Measurements from ENCODE around the gene NHERF2. TPM values are rescaled to one million over a fixed set of nuclear protein-coding genes. Genes with fewer than 3 reads are reported as not detected.

Gene NHERF2
- total RNA-seq, 4 donors from 2014 or later = 13.8 to 36.5 (median 21.8) TPM

- Histone ChIP-seq H3K27me3 (no peaks in the 10 kb centered on the region), H3K9me3 (no peaks in the 10 kb centered on the region), H3K4me1 (peaks cover 53% of the 10 kb centered on the region), H3K27ac (no peak overlapping the region), H3K4me3 (no peak overlapping the region), H3K36me3 (peaks cover 52% of the 10 kb centered on the region)
- TF ChIP-seq POLR2AphosphoS5 (IDR thresholded peaks at IDR 0.05) (no peak), POLR2A (IDR thresholded peaks at IDR 0.05) (no peak), EP300 (IDR thresholded peaks at IDR 0.05) (no peak)
- TF ChIP-seq, protein P1, sequence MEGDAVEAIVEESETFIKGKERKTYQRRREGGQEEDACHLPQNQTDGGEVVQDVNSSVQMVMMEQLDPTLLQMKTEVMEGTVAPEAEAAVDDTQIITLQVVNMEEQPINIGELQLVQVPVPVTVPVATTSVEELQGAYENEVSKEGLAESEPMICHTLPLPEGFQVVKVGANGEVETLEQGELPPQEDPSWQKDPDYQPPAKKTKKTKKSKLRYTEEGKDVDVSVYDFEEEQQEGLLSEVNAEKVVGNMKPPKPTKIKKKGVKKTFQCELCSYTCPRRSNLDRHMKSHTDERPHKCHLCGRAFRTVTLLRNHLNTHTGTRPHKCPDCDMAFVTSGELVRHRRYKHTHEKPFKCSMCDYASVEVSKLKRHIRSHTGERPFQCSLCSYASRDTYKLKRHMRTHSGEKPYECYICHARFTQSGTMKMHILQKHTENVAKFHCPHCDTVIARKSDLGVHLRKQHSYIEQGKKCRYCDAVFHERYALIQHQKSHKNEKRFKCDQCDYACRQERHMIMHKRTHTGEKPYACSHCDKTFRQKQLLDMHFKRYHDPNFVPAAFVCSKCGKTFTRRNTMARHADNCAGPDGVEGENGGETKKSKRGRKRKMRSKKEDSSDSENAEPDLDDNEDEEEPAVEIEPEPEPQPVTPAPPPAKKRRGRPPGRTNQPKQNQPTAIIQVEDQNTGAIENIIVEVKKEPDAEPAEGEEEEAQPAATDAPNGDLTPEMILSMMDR (IDR thresholded peaks at IDR 0.05) = no peak
- DNase-seq (ENCODE audit: low spot score in 2 of 2) = no peak
- 85% methylated on average over 7 of the region's 8 CpGs for WGBS
These were observed 23.4 kb upstream of the NHERF2 start for GRCh38 chr16:2003231-2003826.

DNA sequence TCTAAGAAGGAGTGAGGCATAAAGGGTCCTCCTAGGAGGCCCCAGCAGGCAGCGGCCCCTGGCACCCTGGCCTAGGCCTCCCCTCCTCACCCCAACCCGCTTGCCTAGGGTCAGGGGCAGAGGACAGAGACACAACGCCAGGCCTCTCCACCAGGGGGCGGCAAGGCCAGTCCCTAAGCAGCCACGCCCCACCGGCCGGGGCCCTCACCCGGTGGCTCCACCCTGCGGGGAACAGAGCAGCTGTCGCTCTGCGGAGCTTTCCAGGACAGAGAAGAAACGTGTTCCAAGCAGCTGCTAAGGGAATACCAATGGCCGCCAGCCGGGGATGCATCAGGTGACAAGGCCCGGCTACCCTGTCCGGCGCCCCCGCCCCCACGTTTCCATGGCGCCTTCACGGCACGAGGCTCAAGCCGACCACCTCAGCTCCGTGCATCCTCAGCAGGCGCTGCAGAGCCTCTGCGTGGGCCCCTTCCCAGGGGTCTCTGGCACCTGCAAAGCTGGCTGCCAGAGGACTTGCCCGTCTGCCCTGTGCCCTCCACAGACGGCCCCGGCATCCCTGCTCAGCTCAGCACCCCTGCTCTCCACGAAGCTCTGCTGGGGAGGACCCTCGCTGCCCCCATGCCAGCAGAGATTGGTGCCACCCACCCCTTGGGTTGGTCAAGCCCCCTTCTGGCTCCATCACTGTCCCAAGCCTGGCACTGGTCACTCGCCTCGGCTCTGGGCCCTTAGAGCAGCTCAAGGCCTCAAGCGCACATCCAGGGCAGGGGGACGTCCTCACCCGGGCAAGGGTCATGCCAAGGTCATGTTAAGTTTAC is 22.7 kb upstream of the NHERF2 start:
- no peak overlapping the region for H3K27ac ChIP-seq
- peaks cover 45% of the 10 kb centered on the region for H3K36me3 ChIP-seq
- WGBS = 13% methylated on average over 6 of the region's 36 CpGs
- H3K27me3 ChIP-seq = no peaks in the 10 kb centered on the region
- H3K9me3 ChIP-seq = no peaks in the 10 kb centered on the region
- no peak for TF ChIP-seq EP300 (IDR thresholded peaks at IDR 0.05)
- TF ChIP-seq, protein P1 (IDR thresholded peaks at IDR 0.05) = peak; percentile 77 to 96
- TF ChIP-seq POLR2AphosphoS5 (IDR thresholded peaks at IDR 0.05) = no peak
- TF ChIP-seq POLR2A (IDR thresholded peaks at IDR 0.05) = no peak
- peak; percentile 91 to 93 for DNase-seq (ENCODE audit: low spot score in 2 of 2)
- H3K4me3 ChIP-seq = peak overlapping the region; percentile 6
- H3K4me1 ChIP-seq = peaks cover 58% of the 10 kb centered on the region

GRCh38 chr16:2004795-2005517 is 21.7 kb upstream of the NHERF2 start:
- WGBS = 72% methylated on average over 9 of the region's 34 CpGs
- Histone ChIP-seq H3K27me3 (no peaks in the 10 kb centered on the region), H3K36me3 (peaks cover 36% of the 10 kb centered on the region), H3K27ac (no peak overlapping the region), H3K4me3 (no peak overlapping the region), H3K9me3 (no peaks in the 10 kb centered on the region), H3K4me1 (peaks cover 59% of the 10 kb centered on the region)
- TF ChIP-seq EP300 (IDR thresholded peaks at IDR 0.05) (no peak), POLR2AphosphoS5 (IDR thresholded peaks at IDR 0.05) (no peak), POLR2A (IDR thresholded peaks at IDR 0.05) (no peak)
- TF ChIP-seq, protein P1 (IDR thresholded peaks at IDR 0.05) = no peak
- no peak for DNase-seq (ENCODE audit: low spot score in 2 of 2)

- Histone ChIP-seq H3K9me3 (no peaks in the 10 kb centered on the region), H3K36me3 (peaks cover 29% of the 10 kb centered on the region), H3K27ac (no peak overlapping the region), H3K4me1 (peaks cover 66% of the 10 kb centered on the region), H3K4me3 (no peak overlapping the region), H3K27me3 (no peaks in the 10 kb centered on the region)
- DNase-seq (ENCODE audit: low spot score in 2 of 2) = no peak
- 68% methylated on average over 8 of the region's 21 CpGs for WGBS
- TF ChIP-seq EP300 (IDR thresholded peaks at IDR 0.05) (no peak), POLR2A (IDR thresholded peaks at IDR 0.05) (no peak), POLR2AphosphoS5 (IDR thresholded peaks at IDR 0.05) (no peak)
- TF ChIP-seq, protein P1 (IDR thresholded peaks at IDR 0.05) = no peak
These were observed 21.1 kb upstream of the NHERF2 start for GRCh38 chr16:2005646-2006045.

DNA sequence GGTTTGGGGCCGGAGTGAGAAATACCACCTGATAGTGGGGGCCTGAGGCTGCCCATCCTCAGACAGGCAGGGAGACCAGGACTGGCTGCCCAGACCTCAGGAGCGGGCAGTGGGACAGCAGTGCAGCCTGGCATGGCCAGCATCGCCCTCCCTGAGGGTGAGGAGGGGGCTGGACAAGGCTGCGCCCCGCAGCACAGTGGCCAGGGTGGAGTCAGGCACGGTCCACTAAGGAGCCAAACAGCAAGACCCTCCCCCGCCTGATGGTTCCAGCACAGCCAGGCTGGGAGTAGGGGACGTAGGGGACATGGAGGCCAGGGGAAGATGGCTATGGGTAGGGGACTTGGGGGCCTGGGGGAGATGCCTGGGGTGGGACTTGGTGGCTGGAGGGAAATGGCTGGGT is 20.4 kb upstream of the NHERF2 start:
- no peak overlapping the region for H3K27ac ChIP-seq
- no peak overlapping the region for H3K4me3 ChIP-seq
- 93% methylated on average over 6 of the region's 8 CpGs for WGBS
- no peaks in the 10 kb centered on the region for H3K9me3 ChIP-seq
- peaks cover 67% of the 10 kb centered on the region for H3K4me1 ChIP-seq
- H3K27me3 ChIP-seq = no peaks in the 10 kb centered on the region
- H3K36me3 ChIP-seq = peaks cover 22% of the 10 kb centered on the region
- TF ChIP-seq EP300 (IDR thresholded peaks at IDR 0.05) = no peak
- no peak for TF ChIP-seq POLR2AphosphoS5 (IDR thresholded peaks at IDR 0.05)
- TF ChIP-seq POLR2A (IDR thresholded peaks at IDR 0.05) = no peak
- TF ChIP-seq, protein P1 (IDR thresholded peaks at IDR 0.05) = no peak
- no peak for DNase-seq (ENCODE audit: low spot score in 2 of 2)
